ENCODE measurements around the gene STXBP5.

The STXBP5 gene

GRCh38 chr6:147161253-147161973, 42.8 kb upstream of the STXBP5 start:
- no peak overlapping the region for H3K27ac ChIP-seq (ENCODE audit: low read length)
- no peaks in the 10 kb centered on the region for H3K36me3 ChIP-seq (replicated peaks; ENCODE audit: low read depth, low read length)
- no peaks in the 10 kb centered on the region for H4K20me1 ChIP-seq (ENCODE audit: insufficient read depth, low read length)
- no peak overlapping the region for H3K9ac ChIP-seq (ENCODE audit: low read length)
- peaks cover 3% of the 10 kb centered on the region; the same call in 1 of the 2 replicates for H3K27me3 ChIP-seq (ENCODE audit: low read depth, low read length)
- no peaks in the 10 kb centered on the region for H3K4me1 ChIP-seq (ENCODE audit: low read length)
- no peaks in the 10 kb centered on the region for H3K9me3 ChIP-seq (ENCODE audit: insufficient read depth, low read length)
- TF ChIP-seq CTCF (IDR thresholded peaks at IDR 0.05; ENCODE audit: low read depth, low read length) (no peak), EZH2phosphoT487 (IDR thresholded peaks at IDR 0.05; ENCODE audit: low read depth) (no peak)
- no peaks in the 10 kb centered on the region for H3K79me2 ChIP-seq (ENCODE audit: low read length)
- H3K4me3 ChIP-seq (ENCODE audit: low read length): no peak overlapping the region
- no peak overlapping the region for H3K4me2 ChIP-seq (ENCODE audit: low read length)
- H2AFZ ChIP-seq (ENCODE audit: low read depth, low read length): no peak overlapping the region

GRCh38 chr6:147161974-147162495, 42.2 kb upstream of the STXBP5 start:
- Histone ChIP-seq H3K4me2 (ENCODE audit: low read length) (no peak overlapping the region), H3K9me3 (ENCODE audit: insufficient read depth, low read length) (no peaks in the 10 kb centered on the region), H3K27ac (ENCODE audit: low read length) (no peak overlapping the region), H3K27me3 (ENCODE audit: low read depth, low read length) (peaks cover 3% of the 10 kb centered on the region; the same call in 1 of the 2 replicates), H3K36me3 (replicated peaks; ENCODE audit: low read depth, low read length) (no peaks in the 10 kb centered on the region), H4K20me1 (ENCODE audit: insufficient read depth, low read length) (no peaks in the 10 kb centered on the region), H2AFZ (ENCODE audit: low read depth, low read length) (no peak overlapping the region), H3K4me3 (ENCODE audit: low read length) (no peak overlapping the region), H3K79me2 (ENCODE audit: low read length) (no peaks in the 10 kb centered on the region), H3K9ac (ENCODE audit: low read length) (no peak overlapping the region), H3K4me1 (ENCODE audit: low read length) (no peaks in the 10 kb centered on the region)
- TF ChIP-seq CTCF (IDR thresholded peaks at IDR 0.05; ENCODE audit: low read depth, low read length) (no peak), EZH2phosphoT487 (IDR thresholded peaks at IDR 0.05; ENCODE audit: low read depth) (no peak)

- TF ChIP-seq EZH2phosphoT487 (IDR thresholded peaks at IDR 0.05; ENCODE audit: low read depth): no peak
- TF ChIP-seq CTCF (IDR thresholded peaks at IDR 0.05; ENCODE audit: low read depth, low read length): no peak
- Histone ChIP-seq H3K4me2 (ENCODE audit: low read length) (no peak overlapping the region), H3K79me2 (ENCODE audit: low read length) (no peaks in the 10 kb centered on the region), H2AFZ (ENCODE audit: low read depth, low read length) (no peak overlapping the region), H4K20me1 (ENCODE audit: insufficient read depth, low read length) (no peaks in the 10 kb centered on the region), H3K36me3 (replicated peaks; ENCODE audit: low read depth, low read length) (no peaks in the 10 kb centered on the region), H3K9me3 (ENCODE audit: insufficient read depth, low read length) (no peaks in the 10 kb centered on the region), H3K27ac (ENCODE audit: low read length) (no peak overlapping the region), H3K27me3 (ENCODE audit: low read depth, low read length) (no peaks in the 10 kb centered on the region), H3K4me3 (ENCODE audit: low read length) (no peak overlapping the region), H3K4me1 (ENCODE audit: low read length) (no peaks in the 10 kb centered on the region), H3K9ac (ENCODE audit: low read length) (no peak overlapping the region)
Observed at GRCh38 chr6:147164761-147165160, 39.5 kb upstream of the STXBP5 start.

- no peaks in the 10 kb centered on the region for H3K27me3 ChIP-seq (ENCODE audit: low read depth, low read length)
- no peak overlapping the region for H3K4me2 ChIP-seq (ENCODE audit: low read length)
- no peaks in the 10 kb centered on the region for H4K20me1 ChIP-seq (ENCODE audit: insufficient read depth, low read length)
- H2AFZ ChIP-seq (ENCODE audit: low read depth, low read length): no peak overlapping the region
- H3K36me3 ChIP-seq (replicated peaks; ENCODE audit: low read depth, low read length): no peaks in the 10 kb centered on the region
- H3K9ac ChIP-seq (ENCODE audit: low read length): no peak overlapping the region
- no peaks in the 10 kb centered on the region for H3K79me2 ChIP-seq (ENCODE audit: low read length)
- no peak overlapping the region for H3K27ac ChIP-seq (ENCODE audit: low read length)
- no peaks in the 10 kb centered on the region for H3K4me1 ChIP-seq (ENCODE audit: low read length)
- no peaks in the 10 kb centered on the region for H3K9me3 ChIP-seq (ENCODE audit: insufficient read depth, low read length)
- no peak overlapping the region for H3K4me3 ChIP-seq (ENCODE audit: low read length)
- TF ChIP-seq CTCF (IDR thresholded peaks at IDR 0.05; ENCODE audit: low read depth, low read length) (no peak), EZH2phosphoT487 (IDR thresholded peaks at IDR 0.05; ENCODE audit: low read depth) (no peak)
Observed at GRCh38 chr6:147166360-147166944, 37.8 kb upstream of the STXBP5 start.
